ENCODE results near the gene LEKR1.

DNA sequence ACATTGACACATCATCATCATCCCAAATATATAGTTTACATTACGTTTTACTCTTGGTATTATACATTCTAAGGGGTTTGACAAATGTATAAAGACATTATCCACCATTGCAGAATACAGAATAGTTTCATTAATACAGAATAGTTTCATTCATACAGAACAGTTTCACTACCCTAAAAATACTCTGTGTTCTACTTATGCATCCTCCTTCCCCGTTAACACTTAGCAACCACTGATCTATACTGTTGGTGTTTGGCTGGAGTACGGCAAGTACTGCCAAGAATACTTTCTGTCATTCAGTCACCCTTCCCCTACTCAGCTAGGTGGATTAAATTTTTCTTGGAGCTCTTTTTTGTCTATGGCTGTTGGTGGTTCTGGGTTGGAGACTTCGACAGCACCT is 33.4 kb downstream of the LEKR1 start:
- no peak for TF ChIP-seq CTCF (IDR thresholded peaks at IDR 0.05; ENCODE audit: borderline replicate concordance, extremely low read depth, low read length, poor library complexity, severe bottlenecking)
- TF ChIP-seq EZH2 (IDR thresholded peaks at IDR 0.05; ENCODE audit: borderline replicate concordance, low read depth, low read length, severe bottlenecking): no peak

Data from DND-41 (cell line).